G401.6 (cell line): Measurements from ENCODE around the gene HS3ST6.
"Not testable (repeated sequence)": the region's sequence is repeated elsewhere in the genome, so short reads cannot be mapped to it uniquely, and the experiment has no call there.

Experiments
- FAIRE-seq: peaks from 2 replicates; lab custom pipeline; 2012; peaks lifted over from hg19 to GRCh38; lab: Jason Lieb, UNC

HS3ST6 gene

GRCh38 chr16:1918351-1919326 is at the start of gene HS3ST6:
HS3ST6 (minus strand) TSS chr16:1918415; CDS start chr16:1918323, 92 bp downstream.
- no peak for FAIRE-seq

DNA sequence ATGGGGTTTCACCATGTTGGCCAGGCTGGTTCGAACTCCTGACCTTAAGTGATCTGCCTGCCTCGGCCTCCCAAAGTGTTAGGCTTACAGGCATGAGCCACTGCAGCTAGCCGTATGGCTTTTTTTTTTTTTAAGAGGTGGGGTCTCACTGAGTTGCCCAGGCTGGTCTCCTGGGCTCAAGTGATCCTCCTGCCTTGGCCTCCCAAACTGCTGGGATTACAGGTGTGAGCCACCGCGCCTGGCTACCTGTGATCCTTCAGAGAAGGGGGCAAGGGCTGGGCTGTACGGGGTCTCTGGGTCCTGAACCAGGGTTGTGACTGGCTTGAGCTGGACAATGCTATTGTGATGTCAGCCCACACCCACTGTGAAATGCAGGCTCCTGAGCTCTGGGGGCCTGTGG is 48.2 kb upstream of the HS3ST6 start, which contains the start of gene RNF151:
RNF151 (plus strand) TSS at position 397 of the 400 bp plus-strand sequence. CDS start 26 bp downstream, outside the sequence.
- no peak for FAIRE-seq

DNA sequence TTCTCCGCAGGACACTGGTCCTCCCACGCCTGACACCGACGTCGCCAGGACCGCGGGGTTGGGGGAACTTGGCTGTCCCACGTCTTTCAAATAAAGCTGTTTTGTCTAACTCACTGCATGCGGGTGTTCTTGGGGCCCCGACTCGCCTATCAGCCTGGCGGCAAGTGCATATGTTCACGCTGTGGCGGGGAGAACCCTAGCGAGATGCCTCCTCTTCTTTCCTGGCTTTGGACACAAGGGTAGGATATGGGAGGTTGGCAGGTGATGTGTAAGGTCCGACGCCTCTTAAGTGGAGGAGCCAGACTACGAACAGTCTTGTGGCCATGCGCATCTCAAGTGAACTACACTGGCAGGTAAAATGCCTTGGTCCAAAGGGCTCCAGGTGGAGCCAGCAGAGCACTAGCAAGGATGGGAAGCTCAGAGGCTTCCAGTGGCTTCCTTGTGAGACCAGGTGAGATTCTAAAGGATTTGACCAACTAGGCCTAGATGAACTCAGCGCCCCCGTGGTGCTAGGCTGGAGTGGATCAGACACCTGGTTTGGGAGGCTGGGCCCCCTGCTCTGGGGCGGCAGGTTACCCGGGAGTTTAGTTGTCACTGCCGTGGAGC is 47.3 kb upstream of the HS3ST6 start:
- no peak for FAIRE-seq

DNA sequence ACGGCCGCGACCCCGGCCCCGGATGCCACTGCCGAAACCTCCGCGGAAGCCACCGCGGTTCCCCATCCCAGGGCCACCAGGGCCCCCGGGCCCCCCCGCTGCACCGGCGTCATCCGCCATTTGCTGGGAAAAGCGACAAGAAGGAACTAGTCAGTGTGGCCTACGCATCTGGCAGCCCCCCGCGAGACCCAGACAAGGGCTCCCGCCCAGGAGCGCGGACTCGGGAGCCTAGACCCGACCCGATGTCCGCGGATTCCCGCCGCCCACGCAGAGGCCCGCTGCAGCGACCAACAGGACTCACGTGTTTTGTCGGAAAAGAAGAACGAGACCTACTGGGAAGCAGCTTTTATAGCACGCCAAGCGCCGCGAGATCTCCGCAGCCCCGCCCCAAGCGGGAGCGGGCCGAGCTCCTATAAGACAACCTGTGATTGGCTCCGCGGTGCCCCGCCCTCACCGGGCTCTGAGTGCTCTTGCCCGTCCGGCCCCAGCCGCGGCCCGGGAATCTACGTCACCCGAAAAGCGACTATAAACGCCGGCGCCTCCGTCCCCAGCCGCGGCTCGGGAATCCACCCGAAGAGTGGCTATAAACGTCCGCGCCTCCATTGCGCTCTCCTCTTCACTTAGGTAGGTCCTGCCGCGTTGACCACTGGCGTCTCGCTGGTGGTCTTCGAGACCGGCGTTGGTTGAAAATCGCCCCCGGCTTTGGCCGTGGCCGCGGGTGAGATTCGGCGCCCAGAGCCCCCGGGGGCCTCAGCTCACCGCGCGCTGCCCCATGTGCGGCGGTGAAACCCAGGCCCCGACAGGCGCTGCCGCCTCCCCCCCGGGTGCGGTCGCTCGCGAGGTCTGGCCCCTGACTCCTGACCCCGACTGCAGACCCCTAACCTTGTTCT is 46.5 kb upstream of the HS3ST6 start, which contains the start of gene RPS2:
RPS2 (minus strand) TSS at position 321 of the 890 bp plus-strand sequence; CDS start at position 120, 201 bp downstream.
- peak; percentile 97 for FAIRE-seq

DNA sequence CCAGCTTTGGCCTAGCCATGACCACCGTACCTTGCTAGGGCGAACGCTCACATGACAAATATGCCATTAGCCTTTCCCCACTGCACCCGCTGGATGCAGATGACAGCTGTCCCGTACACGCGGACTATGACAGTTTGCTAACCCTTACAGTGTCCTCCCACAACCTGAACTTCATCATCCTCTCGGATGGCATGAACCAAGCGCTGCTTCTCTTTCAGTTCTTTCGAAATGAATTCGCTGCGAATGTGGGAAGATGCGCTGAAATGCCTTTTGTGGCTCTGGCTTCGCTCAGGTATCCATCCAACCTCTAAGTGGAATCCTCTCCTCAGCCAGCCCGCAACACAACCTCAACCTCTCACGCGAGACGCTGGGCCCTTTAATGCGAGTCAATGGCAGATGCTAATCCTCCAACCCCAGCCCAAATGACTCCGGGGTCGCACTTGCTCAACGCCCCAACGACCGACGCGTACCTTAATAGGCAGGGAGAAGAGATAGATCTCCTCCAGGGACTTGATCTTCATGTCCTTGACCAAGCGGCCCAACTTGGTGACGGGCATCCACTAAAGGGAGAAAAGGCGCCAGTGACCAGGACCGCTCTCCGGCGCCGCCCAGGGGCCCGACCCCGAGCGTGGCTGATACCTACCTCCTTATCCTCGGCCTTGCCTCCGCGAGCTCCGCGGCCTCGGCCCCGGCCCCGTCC is 45.7 kb upstream of the HS3ST6 start:
- FAIRE-seq: no peak

GRCh38 chr16:1962161-1963153 is 44.2 kb upstream of the HS3ST6 start:
- not testable (repeated sequence) for FAIRE-seq

DNA sequence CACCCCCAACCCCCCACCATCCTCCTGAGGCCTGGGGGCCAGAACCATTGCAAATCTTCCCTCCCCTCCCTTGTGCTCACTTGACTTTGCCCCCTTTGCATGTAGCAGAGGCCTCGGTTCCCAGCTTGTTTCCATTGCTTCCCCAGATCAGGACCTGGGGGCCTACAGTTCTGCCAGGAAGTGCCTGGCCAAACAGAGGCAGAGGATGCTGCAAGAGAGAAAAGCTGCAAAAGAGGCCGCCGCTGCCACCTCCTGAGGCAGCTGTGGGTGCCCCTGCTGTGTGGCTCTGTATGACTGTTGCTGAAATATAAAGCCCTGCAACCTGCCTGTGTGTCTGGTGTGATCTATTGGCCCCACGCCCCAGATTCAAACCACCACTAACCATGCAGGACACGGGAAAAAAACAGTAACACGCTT is 43.4 kb upstream of the HS3ST6 start:
- peak; percentile 50 for FAIRE-seq

DNA sequence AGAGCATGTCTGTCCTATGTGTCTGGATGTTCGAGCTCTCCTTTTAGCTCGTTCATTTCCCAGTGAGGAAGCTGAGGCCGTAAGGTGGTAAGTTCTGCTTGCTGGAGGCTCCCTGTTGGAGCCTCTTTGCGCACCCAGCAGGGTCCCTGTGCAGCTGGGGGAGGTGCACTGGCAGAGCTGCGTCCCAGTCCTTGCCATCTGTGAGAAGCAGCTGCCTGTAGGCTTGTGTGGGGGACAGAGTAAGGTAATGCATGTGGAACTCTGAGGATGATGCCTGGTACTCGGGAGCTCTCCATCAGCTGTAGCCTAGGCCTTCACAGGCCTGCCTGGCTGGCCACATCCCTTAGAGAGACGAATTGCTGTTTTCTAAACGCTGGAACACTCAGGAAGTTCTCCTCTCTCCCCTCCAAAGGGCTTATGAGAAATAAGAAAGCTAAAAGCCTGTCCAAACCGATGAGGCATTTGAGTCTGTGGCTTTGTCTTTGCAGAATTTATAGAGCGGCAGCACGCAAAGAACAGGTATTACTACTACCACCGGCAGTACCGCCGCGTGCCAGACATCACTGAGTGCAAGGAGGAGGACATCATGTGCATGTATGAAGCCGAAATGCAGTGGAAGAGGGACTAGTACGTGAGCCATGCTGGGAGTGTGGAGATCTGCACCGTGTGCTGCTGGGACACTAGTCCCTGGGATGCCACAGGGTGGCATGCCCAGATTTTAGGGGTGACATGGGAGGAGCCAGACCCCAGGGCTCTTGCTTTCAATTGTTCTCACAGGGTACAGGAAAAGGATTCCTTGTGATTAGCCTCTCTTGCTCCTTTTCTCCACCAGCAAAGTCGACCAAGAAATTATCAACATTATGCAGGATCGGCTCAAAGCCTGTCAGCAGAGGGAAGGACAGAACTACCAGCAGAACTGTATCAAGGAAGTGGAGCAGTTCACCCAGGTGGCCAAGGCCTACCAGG is 42.7 kb upstream of the HS3ST6 start:
- FAIRE-seq: peak; percentile 93

DNA sequence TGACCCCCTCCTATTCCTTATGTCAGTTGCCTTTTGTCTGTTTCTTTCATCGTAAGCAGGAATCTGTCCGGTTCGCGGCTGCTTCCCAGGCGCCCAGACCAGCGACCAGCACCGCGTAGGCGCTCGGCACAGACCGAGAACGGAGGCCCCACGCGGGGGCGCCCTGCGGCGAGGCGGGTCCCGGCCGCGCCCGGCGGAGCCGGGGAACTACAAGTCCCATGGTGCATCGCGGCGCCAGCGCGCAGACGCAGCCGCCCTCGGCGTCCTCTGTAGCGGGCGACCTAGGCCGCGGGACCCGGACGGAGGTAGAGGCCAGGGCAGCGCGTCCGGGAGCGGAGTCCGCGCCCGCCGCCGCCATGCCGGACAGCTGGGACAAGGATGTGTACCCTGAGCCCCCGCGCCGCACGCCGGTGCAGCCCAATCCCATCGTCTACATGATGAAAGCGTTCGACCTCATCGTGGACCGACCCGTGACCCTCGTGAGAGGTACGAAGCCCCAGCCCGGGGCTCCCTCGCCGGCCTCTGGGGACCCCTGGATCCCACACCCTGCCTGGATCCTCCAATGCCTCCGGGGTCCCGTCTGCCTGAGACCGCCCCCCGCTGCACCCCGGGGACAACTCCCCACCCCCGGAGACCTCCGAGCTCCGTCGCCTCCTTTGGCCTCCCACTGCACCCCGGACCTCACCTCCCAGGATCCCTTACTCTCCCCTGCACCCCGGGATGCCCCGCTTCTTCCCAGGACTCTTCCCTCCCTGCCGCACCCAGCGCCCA is 41.2 kb upstream of the HS3ST6 start, which contains the start of gene NDUFB10:
NDUFB10 (plus strand) TSS at position 270 of the 771 bp plus-strand sequence; CDS start at position 357, 87 bp downstream.
- no peak for FAIRE-seq

DNA sequence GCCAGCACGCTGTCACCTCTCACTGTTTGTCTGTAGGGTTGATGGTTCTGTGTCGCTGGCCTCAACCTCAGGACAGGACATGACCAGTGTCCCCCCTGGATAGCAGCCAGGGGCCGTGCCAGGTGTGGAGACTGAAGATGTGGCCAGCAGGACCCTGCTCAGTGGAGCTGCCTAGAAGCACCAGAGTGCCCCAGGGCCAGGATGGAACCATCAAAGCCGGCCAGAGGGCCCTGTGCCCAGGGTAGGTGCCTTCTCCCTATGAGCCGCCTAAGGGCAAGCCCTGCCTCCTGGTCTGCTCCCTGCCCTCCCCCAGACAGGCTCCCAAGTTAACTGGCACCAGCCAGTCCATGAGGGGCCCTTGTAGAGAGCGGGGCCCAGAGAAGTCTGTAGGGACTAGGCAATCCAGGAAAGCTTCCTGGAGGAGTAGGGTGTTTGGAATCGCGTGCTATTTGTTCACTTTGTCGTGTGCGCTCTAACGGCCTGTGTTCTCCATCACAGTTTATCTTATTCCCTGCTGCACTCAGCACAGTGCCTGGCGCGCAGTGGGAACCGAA is 40.6 kb upstream of the HS3ST6 start:
- FAIRE-seq: no peak

DNA sequence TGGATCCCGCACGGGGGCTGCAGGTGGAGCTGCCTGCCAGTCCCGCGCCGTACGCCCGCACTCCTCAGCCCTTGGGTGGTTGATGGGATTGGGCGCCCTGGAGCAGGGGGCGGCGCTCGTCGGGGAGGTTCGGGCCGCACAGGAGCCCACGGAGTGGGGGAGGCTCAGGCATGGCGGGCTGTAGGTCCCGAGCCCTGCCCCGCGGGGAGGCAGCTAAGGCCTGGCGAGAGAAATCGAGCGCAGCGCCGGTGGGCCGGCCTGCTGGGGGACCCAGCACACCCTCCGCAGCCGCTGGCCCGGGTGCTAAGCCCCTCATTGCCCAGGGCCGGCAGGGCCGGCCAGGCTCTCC is 39.9 kb upstream of the HS3ST6 start:
- FAIRE-seq: not testable (repeated sequence)

GRCh38 chr16:1957434-1958142 is 39.4 kb upstream of the HS3ST6 start:
- FAIRE-seq: not testable (repeated sequence)

DNA sequence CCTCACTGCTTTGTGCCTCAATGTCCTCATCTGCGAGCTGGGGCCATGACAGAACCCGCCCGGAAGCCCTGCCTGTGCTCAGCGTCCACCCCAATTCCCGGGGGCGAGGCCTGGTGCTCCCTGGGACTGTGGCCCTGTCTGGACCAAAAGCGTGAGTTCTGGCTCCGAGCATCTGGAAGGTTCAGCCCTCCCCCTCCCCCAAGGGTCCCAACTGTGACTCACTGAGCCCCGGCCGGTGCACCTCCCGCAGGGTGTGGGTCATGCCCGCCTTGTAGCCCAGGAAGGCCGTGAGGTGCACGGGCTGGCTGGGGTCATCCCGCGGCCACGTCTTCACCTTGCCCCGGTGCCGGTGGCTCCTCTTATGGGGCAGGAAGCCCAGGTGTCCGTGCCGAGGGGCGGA is 35.5 kb upstream of the HS3ST6 start:
- FAIRE-seq: no peak

GRCh38 chr16:1950559-1950958 is 32.3 kb upstream of the HS3ST6 start:
- FAIRE-seq: no peak

DNA sequence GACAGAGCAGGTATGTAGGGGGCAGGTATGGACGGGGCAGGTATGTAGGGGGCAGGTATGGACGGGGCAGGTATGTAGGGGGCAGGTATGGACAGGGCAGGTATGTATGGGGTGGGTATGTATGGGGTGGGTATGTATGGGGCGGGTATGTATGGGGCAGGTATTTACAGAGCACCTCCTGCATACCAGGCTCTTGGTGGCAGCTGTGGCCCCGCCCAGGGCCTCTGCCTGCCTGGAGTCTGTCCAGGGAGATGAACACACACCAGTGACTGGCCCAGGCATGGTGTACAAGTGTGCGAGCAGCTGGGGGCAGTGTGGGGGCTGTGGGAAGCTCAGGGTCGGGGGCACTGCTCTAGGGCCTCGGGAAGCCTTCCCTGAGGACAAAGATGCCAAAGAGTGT is 31.8 kb upstream of the HS3ST6 start:
- no peak for FAIRE-seq

- no peak for FAIRE-seq
These were observed 31.3 kb upstream of the HS3ST6 start for GRCh38 chr16:1949507-1949906.

DNA sequence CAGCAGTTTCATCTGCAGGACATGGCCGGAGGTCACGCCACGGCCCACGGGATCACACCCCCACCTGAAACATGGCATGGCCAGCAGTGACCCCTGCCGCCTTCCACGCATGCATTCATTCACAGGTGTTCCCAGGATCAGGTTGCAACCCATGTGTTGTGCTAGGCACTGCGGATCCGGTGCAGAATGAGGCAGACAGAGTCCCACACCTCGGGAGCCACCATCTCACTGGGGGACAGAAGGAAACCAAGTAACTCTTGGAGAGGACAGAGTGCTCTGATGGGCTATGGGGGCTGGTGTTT is 29.1 kb upstream of the HS3ST6 start:
- no peak for FAIRE-seq
